ENCODE results near the gene KIAA0408. TPM values are rescaled to one million over a fixed set of nuclear protein-coding genes. Genes with fewer than 3 reads are reported as not detected.
A peak's percentile ranks its signal among the peaks of the same experiment; 100 is the strongest.
"Not testable (repeated sequence)": the region's sequence is repeated elsewhere in the genome, so short reads cannot be mapped to it uniquely, and the experiment has no call there.

The KIAA0408 gene
- polyA plus RNA-seq, 12 donors: 16.2 to 30.1 (median 23.4) TPM; not detected in 1

- peak; percentile 83 for DNase-seq
Observed at GRCh38 chr6:127464161-127464880, 5.1 kb upstream of the KIAA0408 start.

- no peak for DNase-seq
Observed at GRCh38 chr6:127463056-127463455, 3.9 kb upstream of the KIAA0408 start.

DNA sequence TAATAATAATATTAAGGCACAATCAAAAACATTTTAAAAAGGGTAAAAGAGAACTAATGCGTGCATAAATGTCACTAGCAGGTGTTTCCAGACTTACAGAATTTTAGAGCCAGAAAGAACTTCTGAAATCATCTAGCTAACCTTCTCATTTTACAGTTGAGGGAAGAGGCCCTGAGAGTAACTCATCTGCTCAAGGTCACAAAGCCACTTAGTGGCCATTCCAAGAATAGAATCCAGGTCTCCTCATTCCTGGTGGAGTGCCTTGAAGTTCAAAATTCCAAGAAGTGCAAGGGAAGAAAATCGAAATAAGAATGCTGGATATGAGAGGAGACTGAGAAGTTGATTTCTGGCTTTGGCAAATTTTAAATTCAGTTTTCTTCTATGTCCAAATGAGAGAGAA, 3.2 kb upstream of the KIAA0408 start:
- DNase-seq: no peak

- no peak for DNase-seq
Observed at GRCh38 chr6:127460465-127460864, 1.3 kb upstream of the KIAA0408 start.

GRCh38 chr6:127458817-127459216, 372 bp downstream of the KIAA0408 start:
- peak; percentile 70 for DNase-seq

DNA sequence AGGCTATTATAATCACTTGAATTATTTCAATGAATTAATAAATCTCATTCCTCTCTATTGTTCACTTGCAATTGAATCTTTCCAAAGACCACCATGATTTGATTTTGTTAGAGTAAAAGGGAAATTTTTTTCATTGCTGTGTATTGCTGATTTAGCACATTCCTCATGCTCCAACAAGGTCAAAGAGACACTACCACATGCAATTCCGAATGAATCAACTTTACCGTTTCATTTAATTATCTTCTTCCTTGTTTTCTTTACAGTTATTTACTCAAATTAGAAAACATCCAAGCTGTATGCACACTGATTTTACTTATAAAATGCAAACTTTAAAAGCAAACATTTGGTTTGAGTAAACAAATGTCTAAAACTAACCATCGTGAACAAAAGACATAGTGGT, 967 bp downstream of the KIAA0408 start:
- DNase-seq: no peak

DNA sequence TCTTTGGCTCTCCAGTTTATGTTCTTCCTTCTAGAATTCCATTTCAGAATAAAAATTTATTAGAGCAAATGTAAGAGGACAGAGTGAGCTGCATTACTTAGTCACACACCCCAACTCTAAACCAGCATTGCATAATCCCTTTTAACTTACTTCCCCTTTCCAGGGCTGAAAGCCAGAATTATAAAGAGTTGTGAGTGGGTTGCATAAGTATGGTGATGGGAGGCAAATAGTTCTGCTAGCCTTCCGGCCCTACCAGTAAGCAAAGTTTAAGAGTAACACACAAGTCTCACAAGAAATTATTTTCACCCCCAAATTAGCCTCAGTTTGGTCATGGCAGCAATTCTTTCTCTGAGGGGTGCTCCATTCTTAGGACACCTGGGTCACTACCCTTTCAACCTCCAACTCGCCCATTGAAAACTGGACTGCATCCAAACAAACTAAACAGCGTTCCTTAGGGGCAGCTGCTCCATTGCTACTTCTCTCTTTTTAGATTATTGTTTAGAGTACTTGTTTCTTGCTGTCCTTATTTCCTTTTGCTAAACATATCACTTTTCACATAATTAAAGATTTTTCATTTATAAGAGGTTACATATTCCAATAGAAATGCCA, 1.6 kb downstream of the KIAA0408 start:
- DNase-seq: peak; percentile 33

DNA sequence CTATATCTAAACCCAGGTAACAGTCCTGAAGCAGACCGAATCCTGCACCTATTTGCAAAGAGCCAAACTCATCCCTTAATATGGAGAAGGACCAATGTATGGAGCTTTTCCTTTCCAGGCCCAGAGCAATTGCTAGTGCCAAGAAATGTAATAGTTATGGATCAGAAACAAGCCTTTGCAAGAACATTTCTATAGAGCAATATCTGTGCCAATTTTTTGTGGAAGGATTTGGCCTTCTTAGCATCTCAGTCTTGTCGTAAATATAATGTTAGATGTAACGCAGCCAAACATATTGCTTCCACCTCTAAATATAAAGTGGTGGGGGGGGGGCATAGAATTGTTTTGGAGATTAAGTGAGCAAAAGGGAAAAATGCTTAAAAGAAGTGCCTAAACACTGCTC, 2.7 kb downstream of the KIAA0408 start:
- DNase-seq: peak; percentile 82

- DNase-seq: no peak
Observed at GRCh38 chr6:127453845-127454619, 5.2 kb downstream of the KIAA0408 start.

DNA sequence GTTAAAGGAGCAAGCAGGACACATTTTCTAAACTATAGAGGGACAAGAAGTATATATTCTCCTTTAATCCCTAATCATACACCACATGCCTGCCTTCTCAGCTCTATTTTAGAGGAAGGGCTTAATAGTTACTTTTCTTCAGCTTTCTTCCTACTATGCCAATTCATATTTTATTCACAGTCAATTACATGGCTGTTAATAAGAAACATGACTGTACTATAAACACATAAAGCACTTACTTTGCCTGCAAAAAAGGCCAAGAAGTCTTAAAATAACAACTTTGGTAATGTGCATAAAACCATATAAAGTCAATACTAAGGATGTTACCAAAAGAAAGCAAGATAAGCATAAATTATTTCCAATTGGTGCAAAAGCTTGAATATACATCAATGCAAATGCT, 6.4 kb downstream of the KIAA0408 start:
- DNase-seq: no peak

DNA sequence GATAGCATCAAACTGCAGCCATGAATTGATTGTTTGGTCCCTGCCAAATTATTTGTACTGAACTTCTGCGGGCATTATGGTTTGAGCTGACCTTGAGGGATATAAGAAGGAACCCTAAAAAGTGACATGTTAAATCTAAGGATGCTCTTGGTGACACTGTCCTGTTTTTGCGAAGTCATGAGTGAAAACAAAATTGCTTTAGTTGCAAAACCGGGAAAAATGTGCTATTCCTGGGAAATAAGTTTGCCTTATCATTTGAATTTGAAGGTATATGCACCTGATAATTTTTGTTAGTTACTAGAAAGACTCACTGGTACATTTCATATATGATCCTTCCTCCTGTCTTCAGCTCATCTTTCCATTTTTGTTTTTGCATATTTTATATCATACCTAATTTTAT, 7.8 kb downstream of the KIAA0408 start:
- DNase-seq: no peak

DNA sequence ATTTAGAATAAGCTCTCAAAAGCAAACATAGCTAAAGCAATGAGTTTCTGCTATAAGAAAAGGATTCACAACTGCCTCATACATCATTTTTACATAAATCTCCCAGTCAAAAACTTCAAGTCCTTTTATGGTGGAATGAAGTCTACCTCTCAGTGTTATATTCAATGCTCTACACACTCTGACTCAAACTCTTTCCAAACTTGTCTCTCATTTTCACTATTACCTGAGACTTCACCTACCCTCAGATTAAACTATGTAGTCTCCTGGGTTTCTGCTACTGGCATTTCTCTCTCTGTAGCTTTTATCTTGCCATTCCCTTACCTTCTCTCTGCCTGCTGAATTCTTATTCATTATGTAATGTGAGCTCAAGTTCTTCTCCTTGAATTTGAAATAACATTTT, 11.4 kb downstream of the KIAA0408 start:
- DNase-seq: no peak

GRCh38 chr6:127446356-127446755, 12.8 kb downstream of the KIAA0408 start:
- no peak for DNase-seq

DNA sequence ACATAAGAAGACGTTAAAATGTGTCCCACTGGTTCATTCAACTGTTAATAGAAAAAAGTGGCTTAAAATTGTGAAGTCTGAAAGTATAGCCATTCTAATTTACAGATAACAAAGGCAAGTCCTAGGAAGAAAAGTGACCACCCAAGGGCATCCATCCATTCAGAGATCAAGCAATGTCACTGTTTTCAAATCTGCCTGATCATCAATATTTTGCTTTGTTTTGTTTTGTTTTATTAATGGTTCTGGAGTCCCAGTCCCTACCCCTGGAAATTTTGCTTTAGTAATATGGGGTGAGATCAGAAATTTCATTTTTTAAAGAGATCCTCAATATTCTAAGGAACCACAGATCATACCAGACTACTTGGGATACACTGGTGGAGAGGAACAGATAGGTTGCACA, 17.3 kb downstream of the KIAA0408 start:
- DNase-seq: no peak

- no peak for DNase-seq
Observed at GRCh38 chr6:127439718-127440117, 19.5 kb downstream of the KIAA0408 start.

DNA sequence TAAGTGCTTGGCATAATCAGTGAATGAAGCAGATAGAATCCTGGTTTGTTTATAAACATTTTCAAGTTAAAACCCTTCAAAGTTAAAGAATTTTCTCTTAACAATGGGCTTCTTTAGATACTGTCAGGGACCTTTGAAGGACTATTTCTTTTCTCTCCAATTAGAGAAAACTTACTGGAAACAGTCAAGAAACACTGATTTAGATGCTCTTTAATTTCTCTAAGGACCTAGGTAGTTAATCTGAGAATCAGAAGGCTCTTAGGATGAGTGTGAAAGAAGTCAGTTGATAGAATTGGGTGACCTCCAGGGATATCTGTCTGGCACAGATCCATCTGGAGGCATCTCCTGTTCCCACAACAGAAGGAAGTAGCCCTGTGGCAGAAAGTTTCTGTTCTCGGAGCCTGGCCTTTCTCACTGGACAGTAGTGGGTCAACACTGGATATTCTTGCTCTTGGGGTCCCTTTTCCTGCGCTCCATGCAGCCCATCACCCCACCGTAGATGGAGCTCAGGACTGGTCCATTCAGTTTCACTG, 22.5 kb downstream of the KIAA0408 start:
- DNase-seq: no peak

DNA sequence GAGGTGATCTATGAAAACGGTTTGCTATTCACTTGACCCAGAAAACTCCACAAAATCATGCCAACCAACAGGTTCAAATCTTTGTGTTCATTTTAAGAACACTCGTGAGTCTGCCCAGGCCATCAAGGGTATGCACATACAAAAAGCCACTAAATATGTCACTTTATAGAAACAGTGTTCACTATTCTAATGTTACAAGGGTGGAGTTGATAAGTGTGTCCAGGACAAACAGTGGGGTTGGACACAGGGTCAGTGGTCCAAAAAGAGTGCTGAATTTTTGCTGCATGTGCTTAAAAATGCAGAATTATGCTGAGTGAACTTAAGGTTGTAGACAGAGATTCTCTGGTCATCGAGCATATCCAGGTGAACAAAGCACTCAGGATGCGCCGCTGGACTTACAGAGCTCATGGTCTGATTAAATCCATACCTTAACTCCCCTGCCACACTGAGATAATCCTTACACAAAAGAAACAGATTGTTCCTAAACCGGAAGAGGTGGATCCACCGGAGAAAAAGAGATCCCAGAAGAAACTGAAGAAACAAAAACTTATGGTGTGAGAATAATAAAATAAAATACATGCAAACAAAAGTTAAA, 23.5 kb downstream of the KIAA0408 start:
- no peak for DNase-seq

GRCh38 chr6:127434651-127435050, 24.5 kb downstream of the KIAA0408 start:
- no peak for DNase-seq

DNA sequence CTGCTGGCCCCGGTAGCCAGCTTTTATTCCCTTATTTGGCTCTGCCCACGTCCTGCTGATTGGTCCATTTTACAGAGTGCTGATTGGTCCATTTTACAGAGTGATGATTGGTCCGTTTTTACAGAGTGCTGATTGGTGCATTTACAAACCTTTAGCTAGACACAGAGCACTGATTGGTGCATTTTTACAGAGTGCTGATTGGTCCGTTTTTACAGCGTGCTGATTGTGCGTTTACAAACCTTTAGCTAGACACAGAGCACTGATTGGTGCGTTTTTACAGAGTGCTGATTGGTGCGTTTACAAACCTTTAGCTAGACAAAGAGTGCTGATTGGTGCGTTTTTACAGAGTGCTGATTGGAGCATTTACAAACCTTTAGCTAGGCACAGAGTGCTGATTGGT, 30.6 kb downstream of the KIAA0408 start:
- not testable (repeated sequence) for DNase-seq

DNA sequence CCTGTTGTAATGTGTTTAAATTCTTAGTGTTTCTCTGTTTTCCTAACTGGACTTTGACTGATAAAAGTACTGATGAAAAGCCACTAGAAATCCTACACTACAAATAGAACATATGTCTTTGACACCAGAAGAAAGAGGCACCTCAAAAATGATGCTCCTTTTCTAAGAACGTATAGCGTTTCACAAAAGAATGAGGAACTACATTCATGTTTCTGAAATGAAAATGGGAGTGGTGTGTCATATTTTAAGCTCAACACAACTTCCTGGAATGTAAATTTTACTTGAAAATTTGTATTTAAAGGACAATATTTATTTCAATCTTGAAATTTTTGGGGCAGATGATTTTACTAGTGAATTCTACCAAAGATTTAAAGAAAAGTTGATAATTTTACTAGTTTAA, 35.3 kb downstream of the KIAA0408 start:
- DNase-seq: no peak

DNA sequence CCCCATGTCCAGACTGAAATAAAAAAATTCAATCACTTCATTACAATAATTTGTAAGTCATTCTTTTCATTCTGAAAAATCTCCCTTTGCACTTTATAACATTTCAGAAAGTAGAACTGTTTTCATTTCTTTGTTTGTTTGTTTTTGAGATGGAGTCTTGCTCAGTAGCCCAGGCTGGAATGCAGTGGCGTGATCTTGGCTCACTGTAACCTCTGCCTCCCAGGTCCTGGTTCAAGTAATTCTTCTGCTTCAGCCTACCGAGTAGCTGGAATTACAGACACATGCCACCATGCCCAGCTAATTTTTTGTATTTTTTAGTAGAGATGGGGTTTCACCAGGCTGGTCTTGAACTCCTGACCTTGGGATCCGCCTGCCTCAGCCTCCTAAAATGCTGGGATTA, 38.0 kb downstream of the KIAA0408 start:
- DNase-seq: not testable (repeated sequence)

GRCh38 chr6:127420556-127420955, 38.6 kb downstream of the KIAA0408 start:
- peak; percentile 74 for DNase-seq
